ENCODE results near the gene MGMT. TPM values are rescaled to one million over a fixed set of nuclear protein-coding genes. Genes with fewer than 3 reads are reported as not detected.

Gene MGMT
- total and polyA plus RNA-seq, 2 donors (not counting 3 experiments of a cell fraction or from before 2014, with no cell fraction given) = 15.0 to 15.2 TPM

DNA sequence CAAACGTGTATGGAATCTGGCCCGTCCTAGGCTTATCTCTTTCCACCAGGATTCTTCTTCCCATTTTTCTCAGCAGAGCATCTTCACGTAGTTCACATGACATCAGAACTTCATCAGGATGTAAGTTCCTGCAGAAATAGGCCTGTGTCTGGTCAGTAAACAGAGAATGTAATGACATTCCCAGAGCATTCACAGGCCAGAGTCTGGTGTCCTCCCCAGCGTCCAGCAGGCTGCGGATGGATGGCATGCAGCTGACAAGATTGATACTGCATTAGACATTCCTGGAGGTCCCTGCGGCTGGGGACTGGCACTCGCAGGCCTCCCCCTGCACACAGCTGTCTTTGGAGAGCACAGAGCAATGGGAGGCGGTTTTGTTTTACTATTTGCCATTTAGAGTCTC lies 28.7 kb downstream of the MGMT start:
- H3K9ac ChIP-seq (replicated peaks; ENCODE audit: extremely low read depth, insufficient read depth, low read length) = no peak overlapping the region
- DNase-seq (ENCODE audit: low read depth, low spot score) (no peak), FAIRE-seq (no peak)
- H3K79me2 ChIP-seq (ENCODE audit: control insufficient read depth, insufficient read depth, low read length) = no peaks in the 10 kb centered on the region
- intact Hi-C loops (cut with micrococcal nuclease) (no loop called here), dilution Hi-C loops (cut with MboI; ENCODE audit: extremely low pct_ligation_motif_present, low sequenced_read_pairs) (no loop called here)
- no peaks in the 10 kb centered on the region for H3K27me3 ChIP-seq (ENCODE audit: control insufficient read depth in 2 of 2, insufficient read depth in 2 of 2, low read length in 2 of 2)
- H3K27ac ChIP-seq (ENCODE audit: insufficient read depth, low read depth, low read length) = no peak overlapping the region
- H3K4me2 ChIP-seq (ENCODE audit: insufficient read depth, low read length) = no peak overlapping the region
- BruUV-seq (replicated peaks) = no TSS peak
- no peaks in the 10 kb centered on the region for H4K20me1 ChIP-seq (replicated peaks; ENCODE audit: control insufficient read depth, extremely low read depth, insufficient read depth, low read length)
- no peaks in the 10 kb centered on the region for H3K4me1 ChIP-seq (ENCODE audit: control insufficient read depth, extremely low read depth, insufficient read depth, low read length)
- H3K9me1 ChIP-seq (replicated peaks; ENCODE audit: control insufficient read depth, extremely low read depth, insufficient read depth, low read length) = no peaks in the 10 kb centered on the region
- no peaks in the 10 kb centered on the region for H3K36me3 ChIP-seq (ENCODE audit: control insufficient read depth in 2 of 2, extremely low read depth in 1 of 2, insufficient read depth in 2 of 2, low read length in 2 of 2)
- no peak for TF ChIP-seq GATA2 (IDR thresholded peaks at IDR 0.05; ENCODE audit: insufficient read depth, insufficient read length, low read depth, low read length)
- no peak for TF ChIP-seq EZH2 (IDR thresholded peaks at IDR 0.05; ENCODE audit: borderline replicate concordance, low read depth, low read length, severe bottlenecking)
- no peak for TF ChIP-seq FOS (IDR thresholded peaks at IDR 0.05; ENCODE audit: borderline replicate concordance, insufficient read depth, low read length)
- TF ChIP-seq POLR2AphosphoS5 (IDR thresholded peaks at IDR 0.05; ENCODE audit: insufficient read depth, low read depth, low read length) = no peak
- no peak for TF ChIP-seq POLR2A (IDR thresholded peaks at IDR 0.05; ENCODE audit: low read depth, low read length)
- no peak for TF ChIP-seq MYC (IDR thresholded peaks at IDR 0.05; ENCODE audit: low read depth, low read length)
- TF ChIP-seq, protein P1, sequence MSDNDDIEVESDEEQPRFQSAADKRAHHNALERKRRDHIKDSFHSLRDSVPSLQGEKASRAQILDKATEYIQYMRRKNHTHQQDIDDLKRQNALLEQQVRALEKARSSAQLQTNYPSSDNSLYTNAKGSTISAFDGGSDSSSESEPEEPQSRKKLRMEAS (IDR thresholded peaks at IDR 0.05; ENCODE audit: insufficient read depth, insufficient read length) = no peak
- ChIA-PET POLR2A (no interaction called here), CTCF (no interaction called here)
- no peak overlapping the region for H3K4me3 ChIP-seq (replicated peaks in 1 of 3; ENCODE audit: insufficient read depth in 1 of 3, low read depth in 1 of 3, low read length in 3 of 3)
- H3K9me3 ChIP-seq (replicated peaks; ENCODE audit: control insufficient read depth, insufficient read depth, low read length) = peaks cover 6% of the 10 kb centered on the region
- no peak overlapping the region for H2AFZ ChIP-seq (ENCODE audit: low read depth, low read length)

DNA sequence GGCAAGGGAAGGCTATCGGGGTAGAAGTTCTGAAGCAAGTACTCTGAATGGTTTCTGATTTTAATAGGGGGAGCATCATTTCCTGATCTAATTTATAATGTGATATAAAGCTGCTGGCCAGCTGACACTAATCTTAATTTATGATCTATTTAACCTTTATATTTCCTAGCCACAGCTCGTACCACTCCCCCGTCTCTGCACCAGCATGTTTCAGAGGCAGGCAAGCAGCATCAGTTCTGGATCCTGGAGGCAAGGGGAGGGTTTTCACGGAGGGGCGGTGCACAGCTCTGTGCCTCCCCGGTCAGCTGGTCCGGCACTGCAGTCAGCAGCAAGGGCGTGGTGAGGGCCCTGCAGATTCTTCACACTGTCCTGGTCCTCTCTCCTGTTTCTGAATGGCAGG lies 30.0 kb downstream of the MGMT start:
- DNase-seq (ENCODE audit: low read depth, low spot score) (no peak), FAIRE-seq (no peak)
- no TSS peak for BruUV-seq (replicated peaks)
- Histone ChIP-seq H4K20me1 (replicated peaks; ENCODE audit: control insufficient read depth, extremely low read depth, insufficient read depth, low read length) (no peaks in the 10 kb centered on the region), H3K79me2 (ENCODE audit: control insufficient read depth, insufficient read depth, low read length) (no peaks in the 10 kb centered on the region), H3K27ac (ENCODE audit: insufficient read depth, low read depth, low read length) (no peak overlapping the region), H3K4me2 (ENCODE audit: insufficient read depth, low read length) (no peak overlapping the region), H3K27me3 (ENCODE audit: control insufficient read depth in 2 of 2, insufficient read depth in 2 of 2, low read length in 2 of 2) (no peaks in the 10 kb centered on the region), H3K36me3 (ENCODE audit: control insufficient read depth in 2 of 2, extremely low read depth in 1 of 2, insufficient read depth in 2 of 2, low read length in 2 of 2) (no peaks in the 10 kb centered on the region), H3K9me1 (replicated peaks; ENCODE audit: control insufficient read depth, extremely low read depth, insufficient read depth, low read length) (no peaks in the 10 kb centered on the region), H3K9ac (replicated peaks; ENCODE audit: extremely low read depth, insufficient read depth, low read length) (no peak overlapping the region), H3K9me3 (replicated peaks; ENCODE audit: control insufficient read depth, insufficient read depth, low read length) (peaks cover 1% of the 10 kb centered on the region), H3K4me1 (ENCODE audit: control insufficient read depth, extremely low read depth, insufficient read depth, low read length) (no peaks in the 10 kb centered on the region), H2AFZ (ENCODE audit: low read depth, low read length) (no peak overlapping the region), H3K4me3 (replicated peaks in 1 of 3; ENCODE audit: insufficient read depth in 1 of 3, low read depth in 1 of 3, low read length in 3 of 3) (no peak overlapping the region)
- dilution Hi-C loops (cut with MboI; ENCODE audit: extremely low pct_ligation_motif_present, low sequenced_read_pairs) = no loop called here
- POLR2A ChIA-PET = no interaction called here
- intact Hi-C loops (cut with micrococcal nuclease) = no loop called here
- CTCF ChIA-PET = no interaction called here
- TF ChIP-seq MYC (IDR thresholded peaks at IDR 0.05; ENCODE audit: low read depth, low read length) = no peak
- TF ChIP-seq JUN (IDR thresholded peaks at IDR 0.05; ENCODE audit: borderline replicate concordance, insufficient read depth, insufficient read length, low read depth) = no peak
- no peak for TF ChIP-seq POLR2AphosphoS5 (IDR thresholded peaks at IDR 0.05; ENCODE audit: insufficient read depth, low read depth, low read length)
- no peak for TF ChIP-seq EZH2 (IDR thresholded peaks at IDR 0.05; ENCODE audit: borderline replicate concordance, low read depth, low read length, severe bottlenecking)
- TF ChIP-seq FOS (IDR thresholded peaks at IDR 0.05; ENCODE audit: borderline replicate concordance, insufficient read depth, low read length) = no peak
- no peak for TF ChIP-seq GATA2 (IDR thresholded peaks at IDR 0.05; ENCODE audit: insufficient read depth, insufficient read length, low read depth, low read length)
